ENCODE measurements around the gene HOXA6. TPM values are rescaled to one million over a fixed set of nuclear protein-coding genes. Genes with fewer than 3 reads are reported as not detected.
A peak's percentile ranks its signal among the peaks of the same experiment; 100 is the strongest.

Gene HOXA6
- total RNA-seq, 1 donor from 2014 or later: 6.5 TPM

GRCh38 chr7:27161214-27161720 is 13.7 kb upstream of the HOXA6 start:
- H3K27me3 ChIP-seq: peaks cover 91% of the 10 kb centered on the region
- H3K4me3 ChIP-seq: peak overlapping the region; percentile 62
- H3K36me3 ChIP-seq: no peaks in the 10 kb centered on the region
- intact Hi-C loops (cut with DNase I): loop anchor here (10.0 kb wide), 2 partner anchors 1266 to 1296 kb away; no protein-coding TSS in a partner anchor
- H3K9me3 ChIP-seq: no peaks in the 10 kb centered on the region
- H3K4me1 ChIP-seq: peaks cover 27% of the 10 kb centered on the region
- TF ChIP-seq CTCF (IDR thresholded peaks at IDR 0.05): no peak
- peak; percentile 68 for DNase-seq
- no peak overlapping the region for H3K27ac ChIP-seq
- ATAC-seq: peak; percentile 50

- TF ChIP-seq CTCF (IDR thresholded peaks at IDR 0.05): peak; percentile 99
- Histone ChIP-seq H3K36me3 (no peaks in the 10 kb centered on the region), H3K9me3 (no peaks in the 10 kb centered on the region), H3K27me3 (peaks cover 90% of the 10 kb centered on the region), H3K4me1 (peaks cover 24% of the 10 kb centered on the region), H3K4me3 (peak overlapping the region; percentile 62), H3K27ac (peak overlapping the region; percentile 44)
- DNase-seq: peak; percentile 92
- intact Hi-C loops (cut with DNase I): loop anchor here (10.0 kb wide), 2 partner anchors 1266 to 1296 kb away; no protein-coding TSS in a partner anchor
- ATAC-seq: peak; percentile 93
These were observed 13.1 kb upstream of the HOXA6 start for GRCh38 chr7:27160546-27161213.

GRCh38 chr7:27160145-27160545 is 12.6 kb upstream of the HOXA6 start:
- peak; percentile 63 for DNase-seq
- intact Hi-C loops (cut with DNase I): loop anchor here (10.0 kb wide), 2 partner anchors 1265 to 1295 kb away; no protein-coding TSS in a partner anchor
- peaks cover 27% of the 10 kb centered on the region for H3K4me1 ChIP-seq

GRCh38 chr7:27159266-27160144 is 11.9 kb upstream of the HOXA6 start:
- no peaks in the 10 kb centered on the region for H3K9me3 ChIP-seq
- H3K27me3 ChIP-seq: peaks cover 90% of the 10 kb centered on the region
- no peak for TF ChIP-seq CTCF (IDR thresholded peaks at IDR 0.05)
- no peaks in the 10 kb centered on the region for H3K36me3 ChIP-seq
- H3K27ac ChIP-seq: no peak overlapping the region
- peaks cover 28% of the 10 kb centered on the region for H3K4me1 ChIP-seq
- DNase-seq (no peak), ATAC-seq (no peak)
- H3K4me3 ChIP-seq: no peak overlapping the region
- intact Hi-C loops (cut with DNase I): loop anchor here (5.0 to 10.0 kb wide), 3 partner anchors 787 to 1295 kb away; no protein-coding TSS in a partner anchor

More at GRCh38 chr7:27160145-27160545, 12.6 kb upstream of the HOXA6 start:
- ATAC-seq: no peak
- no peak overlapping the region for H3K27ac ChIP-seq
- peaks cover 90% of the 10 kb centered on the region for H3K27me3 ChIP-seq
- no peaks in the 10 kb centered on the region for H3K36me3 ChIP-seq
- no peaks in the 10 kb centered on the region for H3K9me3 ChIP-seq
- no peak for TF ChIP-seq CTCF (IDR thresholded peaks at IDR 0.05)
- peak overlapping the region; percentile 62 for H3K4me3 ChIP-seq

GRCh38 chr7:27158436-27159265 is 11.1 kb upstream of the HOXA6 start:
- no peak overlapping the region for H3K27ac ChIP-seq
- intact Hi-C loops (cut with DNase I): loop anchor here (5.0 kb wide), 1 partner anchor 786 kb away; no protein-coding TSS in a partner anchor
- DNase-seq (peak; percentile 64), ATAC-seq (no peak)
- H3K4me3 ChIP-seq: no peak overlapping the region
- TF ChIP-seq CTCF (IDR thresholded peaks at IDR 0.05): no peak
- peaks cover 28% of the 10 kb centered on the region for H3K4me1 ChIP-seq
- no peaks in the 10 kb centered on the region for H3K9me3 ChIP-seq
- H3K27me3 ChIP-seq: peaks cover 90% of the 10 kb centered on the region
- no peaks in the 10 kb centered on the region for H3K36me3 ChIP-seq
